SW 1271 (cell line): Measurements from ENCODE around the gene KLF1.
"Not testable (repeated sequence)": the region's sequence is repeated elsewhere in the genome, so short reads cannot be mapped to it uniquely, and the experiment has no call there.

Source experiments
- DNase-seq, 2 experiments: peaks; one replicate each; lab custom pipeline; 2025; lab: John Stamatoyannopoulos, UW

Gene KLF1

GRCh38 chr19:12890787-12891552 lies 4.0 kb upstream of the KLF1 start, which contains the start of gene GCDH:
Gene GCDH (plus strand): TSS chr19:12891160. CDS start chr19:12891305, 145 bp downstream.
- DNase-seq, result peak; percentile 98 to 99

- DNase-seq, result not testable (repeated sequence)
Measured at GRCh38 chr19:12890299-12890786, 3.3 kb upstream of the KLF1 start.

- no peak for DNase-seq
Measured at GRCh38 chr19:12888006-12888603, 1.1 kb upstream of the KLF1 start.

- no peak for DNase-seq
Measured at GRCh38 chr19:12886651-12886968, 391 bp downstream of the KLF1 start.

GRCh38 chr19:12885749-12886650 lies 1.0 kb downstream of the KLF1 start:
- DNase-seq, result no peak

- no peak for DNase-seq
Measured at GRCh38 chr19:12884926-12885748, 1.9 kb downstream of the KLF1 start.

GRCh38 chr19:12884627-12884925 lies 2.4 kb downstream of the KLF1 start:
- no peak for DNase-seq

GRCh38 chr19:12884202-12884601 lies 2.8 kb downstream of the KLF1 start:
- no peak for DNase-seq

- no peak for DNase-seq
Measured at GRCh38 chr19:12882589-12882988, 4.4 kb downstream of the KLF1 start.

GRCh38 chr19:12881172-12881808 lies 5.7 kb downstream of the KLF1 start, which contains the start of gene DNASE2:
Gene DNASE2 (minus strand): TSS chr19:12881449. CDS start chr19:12881375, 74 bp downstream.
- peak; percentile 85 to 86 for DNase-seq

GRCh38 chr19:12880551-12881171 lies 6.3 kb downstream of the KLF1 start:
- peak in 1 of 2 experiments; percentile 45 for DNase-seq

GRCh38 chr19:12875086-12875485 lies 11.9 kb downstream of the KLF1 start:
- DNase-seq, result no peak

- DNase-seq, result no peak
Measured at GRCh38 chr19:12873891-12874745, 12.9 kb downstream of the KLF1 start.

- no peak for DNase-seq
Measured at GRCh38 chr19:12872941-12873890, 13.8 kb downstream of the KLF1 start.

- DNase-seq, result no peak
Measured at GRCh38 chr19:12872255-12872654, 14.7 kb downstream of the KLF1 start.

GRCh38 chr19:12871681-12872080 lies 15.3 kb downstream of the KLF1 start:
- no peak for DNase-seq

- DNase-seq, result no peak
Measured at GRCh38 chr19:12868540-12869112, 18.4 kb downstream of the KLF1 start.
